IPS-20b (cell line): ENCODE measurements around the gene SPRED3.
A peak's percentile ranks its signal among the peaks of the same experiment; 100 is the strongest.

Experiments
- H3K27ac ChIP-seq: one replicate; pipeline ENCODE4 v1.5.1; 2013; ENCODE audit warnings: low read length
- H3K27me3 ChIP-seq: 2 replicates; pipeline ENCODE4 v1.6.1; 2013; ENCODE audit warnings: mild to moderate bottlenecking, low read length, inconsistent platforms; ENCODE audit not compliant: insufficient read depth
- H3K36me3 ChIP-seq: 2 replicates; pipeline ENCODE4 v1.6.1; 2013; ENCODE audit warnings: low read depth, mild to moderate bottlenecking, inconsistent platforms, low read length, moderate library complexity; ENCODE audit not compliant: insufficient read depth
- H3K4me1 ChIP-seq: 2 replicates; pipeline ENCODE4 v1.6.1; 2013; ENCODE audit warnings: mild to moderate bottlenecking, control low read depth, inconsistent platforms, low read length, moderate library complexity; ENCODE audit not compliant: insufficient read depth
- H3K4me3 ChIP-seq: 2 replicates; pipeline ENCODE4 v1.5.1; 2013; ENCODE audit warnings: mild to moderate bottlenecking, low read length, inconsistent platforms
- H3K9ac ChIP-seq: 2 replicates; pipeline ENCODE4 v1.6.1; 2013; ENCODE audit warnings: low read depth, mild to moderate bottlenecking, inconsistent platforms, low read length, moderate library complexity
- H3K9me3 ChIP-seq: 2 replicates; pipeline ENCODE4 v1.6.1; 2013; ENCODE audit warnings: mild to moderate bottlenecking, low read depth, low read length, inconsistent platforms; ENCODE audit not compliant: insufficient read depth

SPRED3 gene

DNA sequence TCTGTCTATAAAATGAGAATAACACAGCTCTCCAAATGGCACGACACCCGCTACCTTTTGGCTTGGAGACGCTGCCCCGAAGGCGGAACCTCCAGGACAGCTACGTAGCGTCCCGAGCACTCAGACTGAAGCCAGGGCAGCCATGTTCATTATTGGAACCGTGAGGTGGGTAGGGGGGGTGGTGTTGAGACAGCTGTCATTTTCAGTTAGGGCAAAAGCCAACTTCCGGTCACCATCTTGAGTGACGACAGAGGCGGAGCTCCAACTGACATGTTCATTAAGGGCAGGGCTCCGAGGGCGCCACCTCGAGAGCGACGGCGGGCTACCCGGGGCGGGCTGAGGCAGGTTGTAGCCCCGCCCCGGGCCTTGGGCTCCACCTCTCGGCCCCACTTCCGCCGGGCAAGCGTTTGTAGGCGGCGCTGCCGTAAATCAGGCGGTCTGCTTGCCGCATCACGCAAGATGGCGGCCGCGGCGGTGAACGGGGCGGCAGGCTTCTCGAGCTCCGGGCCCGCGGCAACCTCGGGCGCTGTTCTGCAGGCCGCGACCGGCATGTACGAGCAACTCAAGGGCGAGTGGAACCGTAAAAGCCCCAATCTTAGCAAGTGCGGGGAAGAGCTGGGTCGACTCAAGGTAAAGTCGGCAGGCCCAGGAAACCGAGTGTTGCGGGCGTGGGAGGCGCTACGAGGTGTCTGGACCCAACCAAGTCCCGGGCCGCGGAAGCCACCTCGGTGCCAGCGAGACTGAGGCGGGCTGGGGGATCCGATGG, 14.0 kb upstream of the SPRED3 start, which contains the start of gene PSMD8:
Gene PSMD8 (plus strand): TSS at position 240 of the 766 bp plus-strand sequence. CDS start 31 bp downstream, at position 271.
- H3K27ac ChIP-seq: peak within 1 kb of the TSS; percentile 68
- H3K27me3 ChIP-seq: peaks cover 10% of the 10 kb centered on the region; the same call in 1 of the 2 replicates
- peak within 1 kb of the TSS; percentile 96 for H3K4me3 ChIP-seq
- H3K9me3 ChIP-seq: no peaks in the 10 kb centered on the region
- H3K9ac ChIP-seq: peak within 1 kb of the TSS; percentile 96
- no peaks in the 10 kb centered on the region for H3K4me1 ChIP-seq
- peaks cover 21% of the 10 kb centered on the region for H3K36me3 ChIP-seq

DNA sequence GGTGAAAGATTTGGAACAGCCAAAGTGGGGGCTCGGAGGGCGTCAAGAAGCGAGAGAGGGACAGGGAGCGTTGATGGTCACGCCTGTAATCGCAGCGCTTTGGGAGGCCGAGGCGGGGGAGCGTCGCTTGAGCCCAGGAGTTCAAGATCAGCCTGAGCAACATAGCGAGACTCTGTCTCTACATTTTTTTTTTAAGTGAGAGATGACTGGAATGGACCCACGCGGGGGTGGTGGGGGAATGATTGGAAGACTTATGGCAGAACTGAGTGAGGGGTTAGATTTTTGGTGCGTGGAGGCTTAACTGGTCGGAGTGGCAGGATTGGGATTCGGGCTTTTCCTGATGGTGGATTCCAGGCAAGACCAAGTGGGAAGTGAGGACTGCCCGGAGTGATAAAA, 13.4 kb upstream of the SPRED3 start:
- peak overlapping the region; percentile 96 for H3K4me3 ChIP-seq
- 0 out of 2 replicates have a peak, but pooled peaks cover 10% of the 10 kb centered on the region for H3K27me3 ChIP-seq
- peak overlapping the region; percentile 68 for H3K27ac ChIP-seq
- H3K36me3 ChIP-seq: peaks cover 25% of the 10 kb centered on the region
- H3K9me3 ChIP-seq: no peaks in the 10 kb centered on the region
- peak overlapping the region; percentile 96 for H3K9ac ChIP-seq
- no peaks in the 10 kb centered on the region for H3K4me1 ChIP-seq

DNA sequence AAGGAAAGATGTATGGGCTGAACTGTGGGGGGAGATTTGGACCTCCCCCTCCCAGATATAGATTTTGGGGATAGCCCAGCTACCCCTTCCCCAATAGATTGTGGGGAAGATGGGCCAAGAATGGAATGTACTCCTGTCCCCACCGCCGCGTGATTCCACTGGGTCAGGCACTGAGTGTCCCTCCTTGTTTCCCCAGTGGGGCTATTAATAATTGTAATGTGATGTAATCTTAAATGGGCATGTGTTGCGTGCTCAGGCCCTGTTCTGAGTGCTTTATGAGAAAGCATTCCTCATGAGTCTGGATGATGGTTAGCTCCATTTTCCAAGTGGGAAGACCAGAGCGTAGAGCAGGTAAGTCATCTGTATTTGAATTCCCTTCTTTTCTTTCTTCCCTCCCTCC, 12.7 kb upstream of the SPRED3 start:
- peak overlapping the region; percentile 96 for H3K4me3 ChIP-seq
- no peaks in the 10 kb centered on the region for H3K4me1 ChIP-seq
- H3K9ac ChIP-seq: peak overlapping the region; percentile 96; the same call in 1 of the 2 replicates
- H3K27ac ChIP-seq: no peak overlapping the region
- 0 out of 2 replicates have a peak, but pooled peaks cover 10% of the 10 kb centered on the region for H3K27me3 ChIP-seq
- peaks cover 31% of the 10 kb centered on the region for H3K36me3 ChIP-seq
- no peaks in the 10 kb centered on the region for H3K9me3 ChIP-seq

DNA sequence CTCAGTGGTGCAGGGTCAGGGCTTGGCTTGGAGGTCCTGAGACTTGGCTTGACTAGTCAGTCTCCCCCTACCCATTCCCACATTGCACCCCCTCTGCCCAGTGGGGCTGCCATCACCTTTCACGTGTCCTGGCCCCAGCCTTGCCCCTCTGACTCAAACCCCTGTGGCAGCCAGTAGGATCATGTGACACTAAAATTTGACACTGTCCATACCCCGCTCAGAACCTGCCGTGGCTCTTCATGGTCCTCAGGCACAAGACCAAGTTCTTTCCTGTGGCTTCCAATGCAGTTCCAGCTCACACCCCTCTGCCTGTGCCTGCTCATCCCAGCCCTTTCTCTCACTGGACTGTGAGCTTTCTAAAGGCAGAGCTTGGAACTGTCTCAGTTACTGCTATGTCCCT, 11.9 kb upstream of the SPRED3 start:
- Histone ChIP-seq H3K27me3 (0 out of 2 replicates have a peak, but pooled peaks cover 6% of the 10 kb centered on the region), H3K27ac (no peak overlapping the region), H3K9ac (no peak overlapping the region), H3K4me1 (no peaks in the 10 kb centered on the region), H3K9me3 (no peaks in the 10 kb centered on the region), H3K36me3 (peaks cover 40% of the 10 kb centered on the region), H3K4me3 (no peak overlapping the region)

DNA sequence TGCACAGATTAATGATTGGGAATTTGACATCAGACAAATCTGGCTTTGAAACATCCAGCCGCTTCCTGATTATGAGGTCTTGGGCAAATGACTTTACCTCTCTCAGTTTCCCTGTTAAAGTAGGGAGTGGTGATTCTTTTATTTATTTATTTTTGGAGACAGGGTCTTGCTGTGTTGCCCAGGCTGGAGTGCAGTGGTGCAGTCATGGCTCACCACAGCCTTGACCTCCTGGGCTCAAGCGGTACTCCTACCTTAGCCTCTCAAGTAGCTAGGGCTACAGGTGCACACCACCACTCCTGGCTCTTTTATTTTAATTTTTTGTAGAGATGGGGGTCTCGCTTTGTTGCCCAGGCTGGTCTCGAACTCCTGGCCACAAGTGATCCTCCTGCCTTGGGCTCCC, 11.4 kb upstream of the SPRED3 start:
- Histone ChIP-seq H3K9ac (no peak overlapping the region), H3K4me3 (no peak overlapping the region), H3K4me1 (no peaks in the 10 kb centered on the region), H3K36me3 (peaks cover 44% of the 10 kb centered on the region), H3K27ac (no peak overlapping the region), H3K27me3 (0 out of 2 replicates have a peak, but pooled peaks cover under 1% of the 10 kb centered on the region), H3K9me3 (no peaks in the 10 kb centered on the region)

DNA sequence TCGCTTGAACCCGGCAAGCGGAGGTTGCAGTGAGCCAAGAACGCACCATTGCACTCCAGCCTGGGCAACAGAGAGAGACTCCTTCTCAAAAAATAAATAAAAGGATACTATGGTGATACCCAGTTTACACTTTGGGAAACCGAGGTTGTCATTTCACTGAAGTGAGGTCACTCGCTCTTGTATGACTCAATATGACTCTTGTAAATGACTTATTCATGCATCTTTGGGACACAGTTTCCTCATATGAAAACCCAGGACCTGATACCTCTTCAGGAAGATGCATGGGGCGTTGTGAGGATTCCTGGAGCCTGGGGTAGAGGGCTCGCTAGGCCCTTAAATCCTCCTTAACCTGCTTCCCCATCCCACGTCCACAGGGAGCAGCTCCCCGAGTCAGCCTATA, 9.6 kb upstream of the SPRED3 start:
- H3K36me3 ChIP-seq: peaks cover 61% of the 10 kb centered on the region
- H3K4me3 ChIP-seq: no peak overlapping the region
- H3K9me3 ChIP-seq: no peaks in the 10 kb centered on the region
- H3K4me1 ChIP-seq: no peaks in the 10 kb centered on the region
- H3K9ac ChIP-seq: no peak overlapping the region
- H3K27ac ChIP-seq: no peak overlapping the region
- no peaks in the 10 kb centered on the region for H3K27me3 ChIP-seq

DNA sequence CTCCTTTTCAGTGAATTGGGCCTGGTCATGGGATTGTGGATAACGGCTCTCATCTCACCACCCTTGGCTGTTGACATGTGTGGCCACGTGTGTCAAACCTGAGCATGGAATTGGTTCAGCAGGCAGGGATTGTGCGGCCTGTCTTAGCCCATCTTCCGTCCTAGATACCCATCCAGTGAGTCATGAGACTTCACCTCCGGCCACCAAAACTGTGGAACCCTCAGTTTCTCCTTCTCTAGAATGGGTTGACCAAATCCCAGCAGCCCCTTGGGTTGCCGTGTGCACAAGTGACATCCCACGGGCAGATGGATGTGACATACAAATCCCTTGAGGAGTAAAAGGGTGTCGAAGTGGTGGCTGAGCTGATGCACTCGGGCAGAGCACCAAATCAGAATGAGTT, 7.4 kb upstream of the SPRED3 start:
- H3K36me3 ChIP-seq: peaks cover 63% of the 10 kb centered on the region
- H3K9me3 ChIP-seq: no peaks in the 10 kb centered on the region
- peaks cover 3% of the 10 kb centered on the region; the same call in 1 of the 2 replicates for H3K27me3 ChIP-seq
- no peak overlapping the region for H3K4me3 ChIP-seq
- H3K4me1 ChIP-seq: no peaks in the 10 kb centered on the region
- no peak overlapping the region for H3K9ac ChIP-seq
- H3K27ac ChIP-seq: no peak overlapping the region

DNA sequence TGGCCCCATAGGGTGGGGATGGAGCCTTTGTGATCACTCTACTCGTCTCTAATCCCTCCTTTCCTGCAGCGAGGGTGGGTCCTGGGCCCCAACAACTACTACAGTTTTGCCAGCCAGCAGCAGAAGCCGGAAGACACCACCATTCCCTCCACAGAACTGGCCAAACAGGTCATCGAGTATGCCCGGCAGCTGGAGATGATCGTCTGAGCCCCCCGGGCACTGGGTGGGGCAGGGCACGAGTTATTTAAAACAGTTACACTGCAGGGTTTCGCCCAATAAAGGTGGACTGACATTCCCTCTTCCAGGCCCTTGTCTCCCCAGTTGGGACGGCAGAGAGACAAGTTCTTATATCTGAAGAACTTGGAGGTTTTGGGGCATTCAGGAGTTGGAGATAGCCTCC, 5.3 kb upstream of the SPRED3 start:
- Histone ChIP-seq H3K27me3 (peaks cover 7% of the 10 kb centered on the region; the same call in 1 of the 2 replicates), H3K36me3 (peaks cover 53% of the 10 kb centered on the region), H3K9ac (no peak overlapping the region), H3K27ac (no peak overlapping the region), H3K4me1 (no peaks in the 10 kb centered on the region), H3K4me3 (no peak overlapping the region), H3K9me3 (no peaks in the 10 kb centered on the region)

DNA sequence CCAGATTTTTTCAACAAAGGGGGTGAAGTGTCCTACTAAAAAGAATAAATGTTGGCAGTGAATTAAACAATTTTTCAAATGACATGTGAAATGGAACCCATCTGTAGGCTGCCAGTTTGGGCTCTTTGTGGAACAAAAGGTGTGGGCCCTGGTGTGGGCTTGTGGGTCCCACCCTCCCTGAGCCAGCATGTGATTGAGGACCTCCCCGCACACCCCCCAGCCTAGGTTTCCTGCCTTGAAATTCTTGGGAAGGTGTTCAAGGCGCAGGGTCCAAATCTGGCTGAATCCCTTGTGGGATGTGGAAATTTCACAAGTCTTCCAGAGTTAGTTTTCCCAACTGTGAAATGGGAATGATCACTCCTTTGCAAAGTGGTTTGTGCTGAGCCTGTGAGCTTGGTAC, 4.8 kb upstream of the SPRED3 start:
- H3K4me3 ChIP-seq: no peak overlapping the region
- H3K4me1 ChIP-seq: no peaks in the 10 kb centered on the region
- H3K36me3 ChIP-seq: peaks cover 52% of the 10 kb centered on the region
- no peaks in the 10 kb centered on the region for H3K9me3 ChIP-seq
- peaks cover 7% of the 10 kb centered on the region; the same call in 1 of the 2 replicates for H3K27me3 ChIP-seq
- no peak overlapping the region for H3K9ac ChIP-seq
- H3K27ac ChIP-seq: no peak overlapping the region

DNA sequence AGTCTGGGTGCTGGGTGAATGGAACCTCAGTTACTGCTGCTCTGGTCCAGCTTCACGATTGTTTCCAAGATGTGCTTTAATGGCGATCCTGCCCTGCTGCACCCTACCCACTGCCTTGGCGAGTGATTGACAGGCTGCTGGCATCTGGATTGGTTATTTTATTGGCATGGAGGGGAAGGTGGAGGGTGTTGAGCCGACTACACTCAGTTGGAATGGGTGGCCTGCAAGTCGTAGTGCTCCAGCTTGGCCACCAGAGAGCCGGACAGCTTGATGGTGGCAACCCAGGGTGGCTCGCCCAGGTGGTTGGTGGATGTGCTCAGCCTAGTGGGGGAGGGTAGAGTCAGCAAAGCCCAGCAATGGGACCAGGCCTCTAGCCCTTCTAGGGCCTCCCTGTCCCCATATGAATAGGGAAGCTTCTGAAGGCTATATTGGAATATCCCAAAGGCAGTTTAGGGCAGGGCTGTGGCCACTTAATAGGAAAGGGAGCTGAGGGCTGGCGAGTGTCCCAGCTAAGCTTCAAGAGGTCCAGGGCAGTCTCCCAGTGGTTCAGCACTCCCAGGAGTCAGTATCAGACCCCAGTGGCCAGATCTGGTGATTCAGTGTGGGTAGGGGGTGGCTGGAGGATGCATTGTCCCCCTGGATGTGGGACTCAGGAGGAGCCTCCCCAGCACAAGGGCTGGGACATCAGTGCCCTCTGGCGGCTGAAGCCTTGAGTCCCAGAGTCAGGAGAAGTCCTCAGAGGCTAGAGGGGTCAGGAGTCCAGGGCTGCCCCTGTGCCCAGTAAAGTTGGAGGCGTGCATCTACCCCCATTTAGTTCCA, 4.1 kb upstream of the SPRED3 start:
- peaks cover 45% of the 10 kb centered on the region for H3K36me3 ChIP-seq
- peaks cover 7% of the 10 kb centered on the region; the same call in 1 of the 2 replicates for H3K27me3 ChIP-seq
- H3K27ac ChIP-seq: no peak overlapping the region

DNA sequence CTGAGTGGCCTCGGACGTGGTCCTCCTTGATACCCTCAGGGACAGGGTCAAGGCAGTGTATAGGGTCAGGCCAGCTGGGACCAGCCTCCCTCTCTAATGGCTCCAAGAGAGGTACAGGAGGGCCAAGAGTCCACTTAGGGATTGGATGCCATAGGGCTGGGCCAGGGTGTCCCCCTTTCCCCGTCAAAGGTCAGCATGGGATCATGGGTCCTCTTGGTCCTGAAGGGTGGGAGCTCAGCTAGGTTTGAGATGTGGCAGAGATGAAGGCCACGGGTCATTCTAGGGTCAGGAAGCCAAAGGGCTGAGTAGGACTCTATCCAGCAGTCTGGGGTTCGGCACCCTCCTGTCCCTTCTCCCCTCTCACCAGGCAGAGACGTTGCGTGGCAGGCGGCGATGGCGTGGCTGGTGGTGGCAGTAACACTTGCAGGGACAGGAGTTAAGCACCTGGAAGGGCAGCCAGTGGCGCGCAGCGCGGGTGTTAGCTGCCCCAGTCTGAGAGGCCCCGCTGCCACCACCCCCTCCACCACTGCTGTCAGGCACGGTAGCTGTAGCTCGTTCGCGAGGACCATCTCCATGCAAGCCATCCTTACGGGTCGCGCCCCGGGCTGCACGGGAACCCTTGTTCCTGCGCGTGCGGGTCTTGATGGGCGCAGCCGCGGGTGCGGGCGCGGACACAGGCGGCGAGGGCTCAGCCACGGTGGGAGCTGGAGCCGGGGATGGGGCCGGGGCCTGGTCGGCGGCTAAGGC, 3.3 kb upstream of the SPRED3 start:
- no peak overlapping the region for H3K9ac ChIP-seq
- no peak overlapping the region for H3K4me3 ChIP-seq
- H3K27me3 ChIP-seq: peaks cover 7% of the 10 kb centered on the region; the same call in 1 of the 2 replicates
- H3K9me3 ChIP-seq: no peaks in the 10 kb centered on the region
- H3K27ac ChIP-seq: no peak overlapping the region
- peaks cover 4% of the 10 kb centered on the region; the same call in 1 of the 2 replicates for H3K4me1 ChIP-seq
- peaks cover 39% of the 10 kb centered on the region for H3K36me3 ChIP-seq

More for the DNA sequence above, 4.1 kb upstream of the SPRED3 start:
- Histone ChIP-seq H3K9me3 (no peaks in the 10 kb centered on the region), H3K9ac (no peak overlapping the region), H3K4me1 (no peaks in the 10 kb centered on the region), H3K4me3 (no peak overlapping the region)
